Measurements from ENCODE around the gene IL3RA. TPM values are rescaled to one million over a fixed set of nuclear protein-coding genes. Genes with fewer than 3 reads are reported as not detected.
A peak's percentile ranks its signal among the peaks of the same experiment; 100 is the strongest.
"Not testable (repeated sequence)": the region's sequence is repeated elsewhere in the genome, so short reads cannot be mapped to it uniquely, and the experiment has no call there.

The IL3RA gene
- total RNA-seq, 2 experiments from 2014 or later, result 35.2 to 35.4 TPM

- Mint-ChIP-seq H3K27me3 (no peaks in the 10 kb centered on the region), H3K9me3 (no peaks in the 10 kb centered on the region), H3K4me1 (peaks cover 10% of the 10 kb centered on the region), H3K27ac (no peak overlapping the region), H3K36me3 (ENCODE audit: low read depth) (peaks cover 33% of the 10 kb centered on the region), H3K4me3 (no peak overlapping the region)
- POLR2A ChIA-PET, result no interaction called here
- DNase-seq, result no peak
- CTCF ChIA-PET, result no interaction called here
These were observed 15.6 kb downstream of the IL3RA start for GRCh38 chrX:1351981-1352714.

- no peak for DNase-seq
- ChIA-PET POLR2A (no interaction called here), CTCF (no interaction called here)
- Mint-ChIP-seq H3K4me1 (peaks cover 10% of the 10 kb centered on the region), H3K9me3 (peaks cover under 1% of the 10 kb centered on the region), H3K27me3 (no peaks in the 10 kb centered on the region), H3K36me3 (ENCODE audit: low read depth) (peaks cover 36% of the 10 kb centered on the region), H3K4me3 (no peak overlapping the region), H3K27ac (peak overlapping the region; percentile 68)
These were observed 17.7 kb downstream of the IL3RA start for GRCh38 chrX:1354036-1355019.

- POLR2A ChIA-PET, result no interaction called here
- Mint-ChIP-seq H3K9me3 (peaks cover 7% of the 10 kb centered on the region), H3K4me1 (peaks cover 10% of the 10 kb centered on the region), H3K27me3 (no peaks in the 10 kb centered on the region), H3K4me3 (no peak overlapping the region), H3K27ac (peak overlapping the region; percentile 53), H3K36me3 (ENCODE audit: low read depth) (peaks cover 47% of the 10 kb centered on the region)
- no peak for DNase-seq
- CTCF ChIA-PET, result no interaction called here
These were observed 18.8 kb downstream of the IL3RA start for GRCh38 chrX:1355131-1356046.

GRCh38 chrX:1357993-1358392 lies 21.4 kb downstream of the IL3RA start:
- no peak overlapping the region for H3K4me3 Mint-ChIP-seq
- ChIA-PET CTCF (no interaction called here), POLR2A (no interaction called here)
- H3K36me3 Mint-ChIP-seq (ENCODE audit: low read depth), result peaks cover 48% of the 10 kb centered on the region
- peaks cover 13% of the 10 kb centered on the region for H3K4me1 Mint-ChIP-seq
- no peak overlapping the region for H3K27ac Mint-ChIP-seq
- no peak for DNase-seq
- H3K27me3 Mint-ChIP-seq, result no peaks in the 10 kb centered on the region
- peaks cover 7% of the 10 kb centered on the region for H3K9me3 Mint-ChIP-seq

- POLR2A ChIA-PET, result no interaction called here
- H3K9me3 Mint-ChIP-seq, result peaks cover 7% of the 10 kb centered on the region
- H3K27ac Mint-ChIP-seq, result no peak overlapping the region
These were observed 22.4 kb downstream of the IL3RA start for GRCh38 chrX:1358793-1359476.

GRCh38 chrX:1359477-1359873 lies 22.9 kb downstream of the IL3RA start:
- Mint-ChIP-seq H3K27ac (no peak overlapping the region), H3K4me3 (no peak overlapping the region), H3K9me3 (peaks cover 7% of the 10 kb centered on the region), H3K27me3 (no peaks in the 10 kb centered on the region), H3K4me1 (peaks cover 9% of the 10 kb centered on the region), H3K36me3 (ENCODE audit: low read depth) (peaks cover 45% of the 10 kb centered on the region)
- CTCF ChIA-PET, result no interaction called here
- no peak for DNase-seq
- POLR2A ChIA-PET, result no interaction called here

More at GRCh38 chrX:1358793-1359476, 22.4 kb downstream of the IL3RA start:
- Mint-ChIP-seq H3K4me1 (peaks cover 13% of the 10 kb centered on the region), H3K27me3 (no peaks in the 10 kb centered on the region), H3K4me3 (no peak overlapping the region), H3K36me3 (ENCODE audit: low read depth) (peaks cover 48% of the 10 kb centered on the region)
- CTCF ChIA-PET, result no interaction called here
- no peak for DNase-seq

- Mint-ChIP-seq H3K4me3 (no peak overlapping the region), H3K9me3 (peaks cover 7% of the 10 kb centered on the region), H3K4me1 (peaks cover 9% of the 10 kb centered on the region), H3K36me3 (ENCODE audit: low read depth) (peaks cover 49% of the 10 kb centered on the region), H3K27me3 (no peaks in the 10 kb centered on the region), H3K27ac (no peak overlapping the region)
- ChIA-PET CTCF (no interaction called here), POLR2A (no interaction called here)
- no peak for DNase-seq
These were observed 23.6 kb downstream of the IL3RA start for GRCh38 chrX:1360171-1360570.

- DNase-seq, result no peak
- H3K36me3 Mint-ChIP-seq (ENCODE audit: low read depth), result peaks cover 44% of the 10 kb centered on the region
- CTCF ChIA-PET, result no interaction called here
- H3K4me3 Mint-ChIP-seq, result no peak overlapping the region
- peaks cover 7% of the 10 kb centered on the region for H3K9me3 Mint-ChIP-seq
- no peak overlapping the region for H3K27ac Mint-ChIP-seq
- H3K4me1 Mint-ChIP-seq, result peaks cover 3% of the 10 kb centered on the region
- H3K27me3 Mint-ChIP-seq, result no peaks in the 10 kb centered on the region
- POLR2A ChIA-PET, result no interaction called here
These were observed 24.7 kb downstream of the IL3RA start for GRCh38 chrX:1361275-1361674.

- no peak overlapping the region for H3K27ac Mint-ChIP-seq
- peaks cover 43% of the 10 kb centered on the region for H3K36me3 Mint-ChIP-seq (ENCODE audit: low read depth)
- no peaks in the 10 kb centered on the region for H3K27me3 Mint-ChIP-seq
- H3K4me3 Mint-ChIP-seq, result no peak overlapping the region
- peaks cover 3% of the 10 kb centered on the region for H3K4me1 Mint-ChIP-seq
- ChIA-PET CTCF (no interaction called here), POLR2A (no interaction called here)
- H3K9me3 Mint-ChIP-seq, result peaks cover 7% of the 10 kb centered on the region
- no peak for DNase-seq
These were observed 25.3 kb downstream of the IL3RA start for GRCh38 chrX:1361910-1362309.

- H3K27me3 Mint-ChIP-seq, CTCF ChIA-PET, POLR2A ChIA-PET, H3K4me1 Mint-ChIP-seq, H3K4me3 Mint-ChIP-seq, DNase-seq, H3K27ac Mint-ChIP-seq, H3K9me3 Mint-ChIP-seq: not testable (repeated sequence)
- peaks cover 21% of the 10 kb centered on the region for H3K36me3 Mint-ChIP-seq (ENCODE audit: low read depth)
These were observed 29.8 kb downstream of the IL3RA start for GRCh38 chrX:1366363-1366762.

GRCh38 chrX:1368385-1368698 lies 31.8 kb downstream of the IL3RA start:
- Mint-ChIP-seq H3K27me3 (no peaks in the 10 kb centered on the region), H3K27ac (no peak overlapping the region), H3K4me1 (peaks cover 2% of the 10 kb centered on the region), H3K4me3 (no peak overlapping the region), H3K9me3 (no peaks in the 10 kb centered on the region), H3K36me3 (ENCODE audit: low read depth) (peaks cover 12% of the 10 kb centered on the region)
- DNase-seq, result no peak
- POLR2A ChIA-PET, result no interaction called here
- CTCF ChIA-PET, result no interaction called here

- ChIA-PET CTCF (no interaction called here), POLR2A (no interaction called here)
- no peaks in the 10 kb centered on the region for H3K27me3 Mint-ChIP-seq
- no peaks in the 10 kb centered on the region for H3K9me3 Mint-ChIP-seq
- no peak overlapping the region for H3K4me3 Mint-ChIP-seq
- DNase-seq, result no peak
- H3K36me3 Mint-ChIP-seq (ENCODE audit: low read depth), result peaks cover 9% of the 10 kb centered on the region
- no peak overlapping the region for H3K27ac Mint-ChIP-seq
- no peaks in the 10 kb centered on the region for H3K4me1 Mint-ChIP-seq
These were observed 41.7 kb downstream of the IL3RA start for GRCh38 chrX:1378306-1378759.

All from activated CD4-positive, alpha-beta memory T cell treated with anti-CD3 and anti-CD28 coated beads, Interleukin-2, amount 10 ng/mL, durations not matched to agents 7 days and 5 days (primary cell).